Measurements from ENCODE around the gene SEC14L6.

DNA sequence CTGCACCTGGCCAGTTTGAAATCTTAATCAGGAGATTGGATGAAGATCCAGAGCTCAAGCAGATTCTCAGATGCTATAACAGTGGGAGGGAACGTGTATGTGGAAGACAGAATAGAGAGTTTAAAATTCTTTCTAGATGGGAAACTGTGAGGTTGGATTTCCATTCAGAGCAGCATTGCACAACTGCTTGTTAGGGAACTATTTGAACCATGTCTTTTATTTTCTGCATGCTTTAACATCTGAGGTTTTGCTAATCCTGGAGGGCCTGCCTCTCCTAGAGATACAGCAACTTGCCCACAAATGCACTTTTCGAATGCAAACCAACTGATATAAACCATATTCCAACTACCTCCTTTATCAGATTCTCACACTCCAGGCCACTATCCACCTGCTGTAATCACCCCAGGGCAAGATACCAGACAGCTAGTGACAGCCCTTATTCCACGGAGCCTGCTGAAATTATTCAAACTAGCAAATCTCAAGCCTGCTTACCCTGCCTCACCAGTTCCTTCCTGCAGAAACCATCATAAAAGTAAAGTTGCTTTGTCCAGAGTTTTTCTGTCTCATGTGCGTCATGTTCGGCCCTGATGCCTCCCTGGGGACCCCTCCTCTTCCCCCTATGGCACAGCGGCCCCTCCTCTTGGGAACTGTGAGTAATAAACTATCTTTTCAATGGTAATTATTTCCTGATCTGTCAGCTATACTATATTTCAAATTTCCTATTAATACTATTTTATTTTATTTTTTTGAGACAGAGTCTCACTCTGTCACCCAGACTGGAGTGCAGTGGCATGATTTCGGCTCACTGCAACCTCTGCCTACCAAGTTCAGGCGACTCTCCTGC lies 22.7 kb downstream of the SEC14L6 start:
- TF ChIP-seq, protein P1, sequence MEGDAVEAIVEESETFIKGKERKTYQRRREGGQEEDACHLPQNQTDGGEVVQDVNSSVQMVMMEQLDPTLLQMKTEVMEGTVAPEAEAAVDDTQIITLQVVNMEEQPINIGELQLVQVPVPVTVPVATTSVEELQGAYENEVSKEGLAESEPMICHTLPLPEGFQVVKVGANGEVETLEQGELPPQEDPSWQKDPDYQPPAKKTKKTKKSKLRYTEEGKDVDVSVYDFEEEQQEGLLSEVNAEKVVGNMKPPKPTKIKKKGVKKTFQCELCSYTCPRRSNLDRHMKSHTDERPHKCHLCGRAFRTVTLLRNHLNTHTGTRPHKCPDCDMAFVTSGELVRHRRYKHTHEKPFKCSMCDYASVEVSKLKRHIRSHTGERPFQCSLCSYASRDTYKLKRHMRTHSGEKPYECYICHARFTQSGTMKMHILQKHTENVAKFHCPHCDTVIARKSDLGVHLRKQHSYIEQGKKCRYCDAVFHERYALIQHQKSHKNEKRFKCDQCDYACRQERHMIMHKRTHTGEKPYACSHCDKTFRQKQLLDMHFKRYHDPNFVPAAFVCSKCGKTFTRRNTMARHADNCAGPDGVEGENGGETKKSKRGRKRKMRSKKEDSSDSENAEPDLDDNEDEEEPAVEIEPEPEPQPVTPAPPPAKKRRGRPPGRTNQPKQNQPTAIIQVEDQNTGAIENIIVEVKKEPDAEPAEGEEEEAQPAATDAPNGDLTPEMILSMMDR (IDR thresholded peaks at IDR 0.05) = no peak
- TF ChIP-seq POLR2A (IDR thresholded peaks at IDR 0.05) = no peak
